NOMO-1 treated with DMSO at 0.1 percent for 48 hours (cell line): Measurements from ENCODE around the gene RTEL1.
"Not testable (repeated sequence)": the region's sequence is repeated elsewhere in the genome, so short reads cannot be mapped to it uniquely, and the experiment has no call there.

Experiments
- DNase-seq: peaks from one replicate; lab custom pipeline; 2025; ENCODE audit not compliant: unreplicated experiment; lab: John Stamatoyannopoulos, UW

The RTEL1 gene

DNA sequence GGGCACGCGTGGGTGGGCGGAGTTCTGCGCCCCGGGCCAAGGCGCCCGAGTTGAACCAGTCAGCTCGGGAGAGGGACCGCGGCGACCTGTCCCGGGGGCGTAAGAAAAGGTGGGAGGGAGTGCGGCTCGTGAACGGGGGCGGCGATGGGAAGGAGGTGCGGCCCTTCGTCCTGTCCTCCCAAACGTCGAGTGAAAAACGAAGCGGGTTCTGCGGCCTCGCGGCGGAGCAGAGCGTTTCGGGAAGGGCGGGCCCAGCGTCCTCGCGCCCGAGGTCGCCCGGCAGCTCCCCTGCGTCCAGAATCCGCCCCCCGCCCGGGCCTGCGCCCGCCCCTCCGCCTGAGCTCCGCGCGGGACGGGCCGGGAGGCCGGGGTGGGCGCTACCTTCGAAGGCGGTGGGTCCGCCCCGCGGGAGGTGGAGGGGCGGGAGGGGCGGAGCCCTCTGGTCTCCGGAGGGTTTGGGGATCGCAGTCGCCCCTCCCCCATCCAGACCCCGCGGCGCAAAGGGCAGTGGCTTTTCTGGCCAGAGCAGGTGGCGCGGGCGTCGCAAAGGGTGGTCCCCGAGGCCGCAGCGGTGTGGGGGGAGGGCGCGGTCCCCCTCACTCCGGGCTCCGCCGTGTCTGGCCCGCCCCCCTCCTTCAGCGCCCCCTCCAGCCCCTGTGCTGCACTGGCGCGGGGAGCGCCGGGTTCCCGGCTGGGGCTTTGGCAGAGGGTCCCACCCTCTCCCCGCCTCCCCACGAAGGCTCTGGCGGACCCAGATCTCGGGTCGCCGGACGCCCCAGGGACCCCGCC, 5.7 kb upstream of the RTEL1 start:
- DNase-seq, result no peak

DNA sequence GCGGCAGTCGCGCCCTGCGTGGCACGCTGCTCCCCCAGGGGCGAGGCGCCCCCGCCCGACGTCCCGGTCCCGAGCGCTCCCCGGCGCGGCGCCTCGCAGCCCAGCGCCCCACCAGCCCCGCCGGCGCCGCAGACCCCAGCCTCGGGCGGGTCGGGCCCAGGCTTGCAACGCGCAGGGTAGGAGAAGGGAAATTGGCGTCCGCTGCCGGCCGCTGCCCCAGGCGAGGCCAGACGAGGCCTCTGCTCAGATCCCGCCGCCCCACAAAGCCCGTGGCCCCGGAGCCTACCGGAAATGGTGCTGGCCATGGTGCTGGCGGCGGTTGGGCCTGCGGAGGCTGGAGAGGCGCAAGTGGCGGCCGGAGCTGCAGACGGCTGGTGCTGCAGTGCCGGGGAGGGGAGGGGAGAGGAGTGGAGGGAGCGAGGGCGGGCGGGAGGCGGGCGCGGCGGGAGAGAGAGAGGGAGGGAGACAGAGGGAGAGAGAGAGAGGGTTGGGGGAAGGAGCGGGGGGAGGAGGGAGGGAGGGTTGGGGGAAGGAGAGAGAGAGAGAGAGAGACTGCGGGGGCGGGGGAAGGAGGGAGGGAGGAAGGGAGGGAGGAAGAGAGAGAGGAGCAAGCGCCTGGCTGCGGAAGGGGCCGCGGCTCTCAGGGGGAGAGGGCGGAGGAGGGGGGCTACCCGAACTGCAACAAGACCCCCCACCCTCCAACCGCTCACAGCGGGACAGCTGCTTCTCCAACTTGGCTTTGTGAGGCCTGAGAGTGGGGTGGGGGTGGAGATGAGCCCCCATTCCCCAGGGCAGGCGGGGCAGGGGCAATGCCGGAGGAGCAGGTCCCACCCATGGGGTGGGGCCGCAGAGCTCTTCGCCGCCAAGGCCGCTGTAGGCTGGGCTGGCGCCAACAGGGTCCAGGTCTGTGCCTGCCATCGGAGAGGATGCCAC, 4.8 kb upstream of the RTEL1 start, which contains the start of gene STMN3:
STMN3 (minus strand) TSS at position 384 of the 933 bp plus-strand sequence; CDS start at position 305, 79 bp downstream.
- DNase-seq, result peak; percentile 81

DNA sequence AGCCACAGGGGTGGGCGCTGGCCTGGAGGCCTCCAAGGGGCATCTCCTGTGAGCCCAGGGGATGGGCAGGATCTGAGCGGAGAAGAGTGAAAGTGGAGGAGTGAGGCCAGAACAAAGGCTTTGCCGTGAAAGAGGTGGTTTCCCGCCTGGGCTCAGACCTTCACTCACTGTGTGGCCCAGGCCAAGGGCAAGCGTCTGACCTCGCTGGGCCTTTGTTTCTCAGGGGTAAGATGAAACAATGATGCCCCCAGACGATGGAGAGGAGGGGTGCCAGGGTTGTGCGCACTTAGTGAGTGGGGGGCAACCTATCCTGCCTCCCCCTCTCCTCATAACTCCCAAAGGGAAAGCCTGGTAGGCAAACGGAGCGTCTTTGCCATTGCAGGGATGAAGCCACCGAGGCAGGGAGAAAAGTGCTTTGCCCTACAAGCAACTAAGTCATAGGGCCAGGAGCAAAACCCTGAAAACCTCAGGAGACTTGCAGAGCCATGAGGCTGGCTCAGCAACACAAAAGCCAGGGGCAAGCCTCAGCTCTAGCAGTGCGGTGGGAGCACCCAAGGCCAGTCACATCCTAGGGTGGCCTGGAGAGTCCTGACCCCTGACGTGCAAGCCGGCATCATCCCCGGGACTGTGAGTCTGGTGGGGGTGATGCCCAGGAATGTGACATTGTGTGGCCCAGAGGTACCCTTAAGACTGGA, 4.0 kb upstream of the RTEL1 start:
- no peak for DNase-seq

DNA sequence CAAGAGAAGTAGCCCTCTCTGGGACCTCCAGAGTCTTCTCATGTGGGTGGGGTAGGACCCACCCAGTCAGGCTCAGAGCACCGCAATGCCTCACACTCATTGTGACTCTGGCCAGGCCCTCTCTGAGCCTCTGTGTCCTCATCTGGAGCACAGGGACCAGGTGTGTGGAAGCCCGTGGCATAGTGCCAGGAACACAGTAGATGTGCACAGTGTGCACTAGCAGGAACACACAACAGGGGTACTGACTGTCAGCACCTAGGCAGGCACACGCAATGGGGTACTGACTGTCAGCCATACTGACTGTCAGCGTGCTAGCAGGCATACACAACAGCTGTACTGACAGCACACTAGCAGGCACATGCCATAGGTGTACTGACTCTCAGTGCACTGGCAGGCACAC, 2.9 kb upstream of the RTEL1 start:
- no peak for DNase-seq

DNA sequence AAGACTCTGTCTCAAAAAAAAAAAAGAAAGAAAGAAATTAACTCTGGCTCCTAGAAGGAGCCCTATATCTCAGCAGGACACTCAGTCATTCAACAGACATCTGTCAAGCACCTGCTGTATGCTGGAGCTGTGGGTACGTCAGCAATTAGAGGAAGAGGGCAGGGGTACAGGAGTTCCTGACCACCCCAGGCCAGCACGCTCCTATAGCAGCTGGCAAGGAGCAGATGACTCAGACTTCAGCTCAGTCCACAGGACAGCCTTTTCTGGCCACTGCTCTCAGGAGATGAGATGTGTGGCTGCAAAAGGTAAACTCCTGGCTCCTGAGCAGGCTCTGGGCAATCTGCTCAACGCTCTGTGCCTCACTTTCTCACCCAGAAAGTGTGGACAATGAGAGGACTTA, 1.7 kb upstream of the RTEL1 start:
- no peak for DNase-seq

DNA sequence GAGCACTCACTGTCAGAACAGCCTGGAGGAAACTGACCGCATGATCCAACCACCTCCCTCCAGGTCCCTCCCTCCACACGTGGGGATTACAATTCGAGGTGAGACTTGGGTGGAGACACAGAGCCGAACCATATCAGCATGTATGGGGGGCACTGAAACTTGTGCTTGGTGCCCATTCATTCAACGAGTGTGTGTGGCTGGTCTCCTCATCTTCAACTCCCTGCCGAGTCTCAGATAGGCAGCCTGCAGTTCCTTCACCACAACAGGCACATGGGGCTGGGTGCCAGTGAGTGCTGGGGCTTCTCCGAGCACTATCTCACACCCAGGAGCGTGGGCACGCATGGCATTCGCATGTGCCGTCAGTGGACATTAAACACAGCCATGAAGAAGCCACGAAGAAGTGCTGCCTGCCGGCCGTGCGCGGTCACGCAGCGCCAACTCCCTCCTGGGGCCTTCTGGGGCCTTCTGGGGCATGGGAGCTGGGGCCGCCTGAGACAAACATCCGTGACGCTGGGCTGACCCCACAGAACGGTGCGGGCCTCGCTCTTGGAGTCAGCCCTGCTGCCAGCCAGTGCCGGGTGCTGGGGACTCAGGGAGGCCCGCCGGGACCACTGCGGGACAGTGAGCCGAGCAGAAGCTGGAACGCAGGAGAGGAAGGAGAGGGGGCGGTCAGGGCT, 714 bp upstream of the RTEL1 start:
- DNase-seq, result peak; percentile 14

DNA sequence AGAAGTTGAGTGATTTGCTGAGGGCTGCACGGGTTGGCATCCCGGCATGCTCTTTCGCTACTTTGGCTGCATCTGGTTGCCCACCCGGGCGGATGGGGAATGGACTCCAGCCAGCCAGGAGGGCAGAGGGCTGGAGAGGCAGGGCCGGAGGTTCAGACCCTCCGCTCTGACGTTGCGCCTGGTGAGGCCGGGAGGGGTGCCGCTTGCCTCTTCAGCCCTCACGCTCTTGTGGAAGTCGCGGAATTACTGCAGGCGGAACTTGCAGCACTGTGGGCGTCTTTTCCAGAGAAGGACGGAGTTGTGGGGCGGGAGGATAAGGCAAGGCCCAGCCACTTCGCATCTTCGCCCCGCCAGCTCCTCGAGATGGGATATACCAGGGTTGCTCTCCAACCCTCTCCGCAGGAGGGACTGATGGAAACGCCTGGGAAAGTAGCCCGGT, 656 bp downstream of the RTEL1 start:
- peak; percentile 57 for DNase-seq

DNA sequence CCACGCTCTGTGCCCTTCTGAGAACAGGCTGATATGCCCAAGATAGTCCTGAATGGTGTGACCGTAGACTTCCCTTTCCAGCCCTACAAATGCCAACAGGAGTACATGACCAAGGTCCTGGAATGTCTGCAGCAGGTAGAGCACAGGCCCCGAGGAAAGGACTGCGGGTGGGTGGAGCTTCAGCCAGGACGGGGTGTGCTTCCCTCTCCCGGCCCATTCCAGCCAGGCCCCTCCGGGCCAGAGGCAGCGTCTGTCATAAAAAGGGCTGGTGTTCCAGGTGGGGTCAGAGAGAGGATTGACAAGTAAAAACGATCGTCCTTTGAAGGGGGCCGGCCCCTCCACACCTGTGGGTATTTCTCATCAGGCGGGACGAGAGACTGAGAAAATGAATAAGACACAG, 1.3 kb downstream of the RTEL1 start:
- DNase-seq, result no peak

DNA sequence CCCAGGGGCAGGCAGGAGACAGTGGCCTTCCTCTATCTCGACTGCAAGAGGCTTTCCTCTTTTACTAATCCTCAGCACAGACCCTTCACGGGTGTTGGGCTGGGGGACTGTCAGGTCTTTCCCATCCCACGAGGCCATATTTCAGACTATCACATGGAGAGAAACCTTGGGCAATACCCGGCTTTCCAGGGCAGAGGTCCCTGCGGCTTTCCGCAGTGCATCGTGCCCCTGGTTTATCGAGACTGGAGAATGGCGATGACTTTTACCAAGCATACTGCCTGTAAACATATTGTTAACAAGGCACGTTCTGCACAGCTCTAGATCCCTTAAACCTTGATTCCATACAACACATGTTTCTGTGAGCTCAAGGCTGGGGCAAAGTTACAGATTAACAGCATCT, 2.1 kb downstream of the RTEL1 start:
- not testable (repeated sequence) for DNase-seq

DNA sequence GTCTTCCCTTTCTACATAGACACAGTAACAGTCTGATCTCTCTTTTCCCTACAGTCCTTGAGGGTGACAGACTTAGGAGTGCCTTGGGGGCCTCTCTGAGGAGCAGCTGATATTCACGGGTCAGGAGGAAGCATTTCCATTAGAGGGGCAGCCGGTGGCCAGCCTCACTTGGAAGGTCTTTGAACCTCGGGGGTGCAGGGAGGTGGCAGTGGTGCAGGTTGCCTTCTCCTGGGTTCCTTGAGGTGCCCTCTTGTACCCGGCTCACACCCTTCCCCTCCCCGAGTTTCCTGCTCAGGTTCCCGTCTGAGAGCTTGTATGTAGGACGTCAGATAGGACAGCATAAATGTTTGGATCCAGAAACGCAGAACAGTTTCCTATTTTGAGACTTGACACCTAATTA, 2.5 kb downstream of the RTEL1 start:
- no peak for DNase-seq

DNA sequence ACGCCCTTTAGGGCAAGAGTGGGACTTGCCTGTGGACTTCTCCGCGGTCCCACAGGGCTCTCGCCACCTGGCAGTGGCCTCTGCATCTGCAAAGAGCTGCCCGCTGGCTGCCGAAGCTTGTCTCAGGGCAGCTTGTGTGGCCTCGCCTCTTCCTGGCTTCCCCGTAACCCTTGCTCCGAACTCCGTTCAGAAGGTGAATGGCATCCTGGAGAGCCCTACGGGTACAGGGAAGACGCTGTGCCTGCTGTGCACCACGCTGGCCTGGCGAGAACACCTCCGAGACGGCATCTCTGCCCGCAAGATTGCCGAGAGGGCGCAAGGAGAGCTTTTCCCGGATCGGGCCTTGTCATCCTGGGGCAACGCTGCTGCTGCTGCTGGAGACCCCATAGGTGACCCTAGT, 3.0 kb downstream of the RTEL1 start:
- DNase-seq, result no peak

DNA sequence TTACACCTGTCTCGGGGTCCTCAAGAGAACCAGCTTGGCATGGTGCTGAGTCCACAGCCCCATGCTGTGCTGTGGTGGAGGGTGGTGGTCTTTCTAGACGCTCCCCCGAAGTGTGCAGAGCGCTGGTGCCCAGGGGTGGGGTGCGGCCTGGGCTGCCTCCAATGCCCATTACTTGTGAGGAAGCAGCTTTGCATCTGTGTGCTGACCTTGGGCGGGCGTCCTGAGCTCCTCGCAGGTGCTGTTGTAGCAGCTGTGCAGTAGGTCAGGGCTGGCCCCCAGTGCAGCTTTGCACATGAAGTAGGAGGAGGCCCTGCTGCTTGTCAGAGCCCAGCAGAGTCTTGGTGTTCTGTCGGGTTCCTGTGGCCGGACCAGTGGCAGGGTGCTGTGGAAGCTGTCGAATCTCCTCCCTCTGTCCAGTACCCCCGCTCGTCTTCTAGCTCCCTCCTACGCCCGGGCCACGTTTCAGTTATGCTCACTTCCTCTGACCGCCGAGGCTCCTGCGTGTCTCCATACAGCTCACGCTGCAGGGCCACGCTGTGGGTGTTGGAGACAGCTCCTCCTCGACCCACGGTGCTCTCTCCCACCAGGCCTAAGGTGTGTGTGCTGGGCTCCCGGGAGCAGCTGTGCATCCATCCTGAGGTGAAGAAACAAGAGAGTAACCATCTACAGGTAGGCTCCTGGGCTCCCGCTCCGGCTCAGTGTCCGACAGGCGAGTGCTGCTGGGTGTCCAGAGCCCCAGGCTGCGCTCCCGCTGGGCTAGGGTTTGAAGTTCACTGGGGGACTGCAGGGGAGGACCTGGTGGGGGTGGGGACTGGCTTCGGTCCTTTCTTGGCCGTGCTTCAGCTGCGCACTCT, 4.1 kb downstream of the RTEL1 start:
- DNase-seq, result no peak

DNA sequence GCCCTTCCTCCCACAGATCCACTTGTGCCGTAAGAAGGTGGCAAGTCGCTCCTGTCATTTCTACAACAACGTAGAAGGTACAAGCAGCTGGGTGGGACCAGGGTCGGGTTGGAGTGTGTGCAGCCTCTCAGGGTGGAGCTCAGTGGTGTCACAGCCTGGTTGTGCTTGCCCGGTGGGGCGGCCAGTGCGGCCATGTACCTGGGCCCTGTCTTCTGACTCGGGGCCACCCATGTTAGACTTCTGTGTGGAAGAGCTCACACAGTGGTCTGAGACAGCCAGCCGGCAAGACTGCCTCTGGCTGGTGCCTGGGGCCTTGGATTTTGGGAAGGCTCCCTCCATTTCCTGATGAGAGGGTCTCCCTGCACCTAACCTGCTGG, 4.7 kb downstream of the RTEL1 start:
- DNase-seq, result no peak

DNA sequence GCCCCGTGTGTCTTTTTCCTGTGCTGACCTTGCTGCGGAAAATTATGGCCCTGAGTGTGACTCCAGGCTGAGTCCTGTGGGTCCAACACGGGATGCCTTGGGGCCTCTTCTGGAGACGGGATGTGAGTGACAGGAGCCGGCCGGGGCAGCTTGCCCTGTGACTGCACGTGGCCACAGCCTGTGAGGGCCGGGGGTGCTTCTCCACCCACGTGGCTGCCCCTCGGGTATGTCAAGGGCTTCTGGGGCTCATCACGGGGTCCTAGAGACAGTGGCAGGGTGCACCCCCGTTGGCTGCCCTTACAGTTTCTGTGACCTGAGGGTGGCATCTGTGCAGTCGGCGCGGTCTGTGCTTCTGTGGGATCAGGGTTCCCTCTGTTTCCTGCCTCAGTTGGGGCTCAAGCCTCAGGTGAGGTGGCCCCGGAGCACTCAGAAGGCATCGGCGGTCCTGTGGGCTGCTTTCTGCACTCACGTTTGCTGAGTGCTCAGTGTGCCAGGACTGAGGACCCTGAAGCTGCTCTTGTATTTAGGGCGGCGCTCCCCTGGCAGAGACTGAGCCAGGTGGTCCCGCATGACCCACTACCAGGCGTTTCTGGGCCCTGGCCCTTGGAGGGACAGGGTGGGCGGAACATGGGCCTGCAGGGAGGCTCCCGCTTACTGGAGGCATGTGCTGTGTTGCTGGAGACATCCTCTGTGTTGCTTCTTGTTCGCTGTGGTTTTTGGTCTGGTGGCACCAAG, 5.4 kb downstream of the RTEL1 start:
- DNase-seq, result no peak

DNA sequence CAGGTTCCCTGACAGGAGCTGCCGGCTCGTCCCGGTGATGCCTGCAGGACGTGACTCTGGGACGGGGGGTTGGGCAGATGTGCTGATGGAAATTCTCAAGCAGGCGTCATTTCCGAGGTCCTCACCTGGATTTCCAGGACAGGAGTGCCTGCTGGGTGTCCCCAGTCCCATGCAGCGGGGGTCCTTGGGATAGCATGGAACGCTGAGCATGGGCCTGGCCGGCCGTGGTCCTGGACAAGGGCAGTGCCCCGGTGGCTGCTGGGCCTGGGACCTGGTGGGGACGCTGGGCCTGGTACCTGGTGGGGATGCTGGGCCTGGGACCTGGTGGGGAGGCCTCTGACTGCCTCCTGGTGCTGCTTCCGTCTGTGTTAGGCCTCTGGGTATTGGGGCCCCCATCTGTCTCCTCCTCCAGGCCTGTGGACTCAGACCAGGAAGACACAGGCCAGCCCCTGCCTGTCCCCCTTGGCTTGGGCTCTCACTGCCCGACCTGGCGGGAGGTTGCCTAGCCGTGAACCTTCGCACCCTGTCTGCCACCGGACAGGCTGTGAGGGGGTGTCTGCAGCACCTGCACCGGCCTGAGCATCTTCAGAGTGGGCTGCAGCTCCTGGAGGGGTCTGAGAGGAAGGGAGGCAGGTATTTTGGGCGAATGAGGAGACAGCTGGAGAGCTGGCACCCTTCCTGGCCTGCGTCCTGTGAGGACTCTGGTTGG, 6.2 kb downstream of the RTEL1 start:
- no peak for DNase-seq

DNA sequence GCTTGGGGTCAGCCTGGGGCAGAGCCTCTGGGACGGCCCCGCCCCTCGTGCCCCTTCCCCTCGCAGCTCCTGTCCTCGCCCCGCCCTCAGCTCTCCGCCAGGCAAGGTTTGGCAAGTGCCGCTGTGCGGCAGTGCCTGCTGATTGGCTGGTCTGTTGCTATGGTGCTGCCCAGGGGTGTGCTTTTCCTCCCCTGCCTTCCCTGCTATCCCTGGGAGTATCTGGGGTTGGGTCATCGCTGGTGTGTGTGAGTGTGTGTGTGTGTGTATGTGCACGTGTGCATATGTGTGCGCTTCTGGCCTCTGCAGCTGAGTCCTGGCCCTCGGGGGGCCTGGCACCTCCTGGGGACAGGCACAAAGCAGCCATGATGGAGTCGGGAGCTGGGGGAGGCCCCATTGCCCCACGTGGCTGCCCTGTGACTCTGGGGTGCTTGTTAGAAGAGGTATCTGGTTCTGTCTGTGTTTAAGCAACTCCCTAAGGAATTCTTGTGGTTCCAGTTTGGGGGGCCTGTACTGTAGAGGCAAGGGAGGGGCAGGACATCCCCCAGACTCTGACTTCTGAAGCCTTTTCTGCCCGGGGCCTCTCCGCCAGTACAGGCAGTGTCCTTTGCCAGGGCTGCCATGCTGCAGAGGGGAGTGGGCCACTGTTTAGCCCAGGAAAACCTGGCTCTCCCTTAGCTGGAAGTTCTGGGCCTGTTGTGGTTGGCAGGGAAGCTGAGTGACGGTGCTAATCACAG, 6.9 kb downstream of the RTEL1 start:
- no peak for DNase-seq

DNA sequence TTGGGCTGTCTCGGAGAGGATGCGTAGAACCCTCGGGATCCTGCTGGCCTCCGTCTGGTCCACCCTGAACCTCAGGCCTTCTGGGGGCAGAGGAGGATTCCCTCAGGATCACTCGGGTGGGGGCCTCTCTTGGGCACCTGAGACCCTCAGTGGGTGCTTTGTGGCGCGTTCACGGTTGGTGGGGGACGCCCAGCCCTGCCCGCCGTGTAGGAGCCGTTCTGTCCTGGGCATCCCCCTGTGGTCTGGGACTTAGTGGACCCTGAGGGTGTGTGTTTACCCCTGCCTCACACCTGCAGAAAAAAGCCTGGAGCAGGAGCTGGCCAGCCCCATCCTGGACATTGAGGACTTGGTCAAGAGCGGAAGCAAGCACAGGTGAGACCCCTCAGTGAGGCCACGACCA, 7.6 kb downstream of the RTEL1 start:
- no peak for DNase-seq

DNA sequence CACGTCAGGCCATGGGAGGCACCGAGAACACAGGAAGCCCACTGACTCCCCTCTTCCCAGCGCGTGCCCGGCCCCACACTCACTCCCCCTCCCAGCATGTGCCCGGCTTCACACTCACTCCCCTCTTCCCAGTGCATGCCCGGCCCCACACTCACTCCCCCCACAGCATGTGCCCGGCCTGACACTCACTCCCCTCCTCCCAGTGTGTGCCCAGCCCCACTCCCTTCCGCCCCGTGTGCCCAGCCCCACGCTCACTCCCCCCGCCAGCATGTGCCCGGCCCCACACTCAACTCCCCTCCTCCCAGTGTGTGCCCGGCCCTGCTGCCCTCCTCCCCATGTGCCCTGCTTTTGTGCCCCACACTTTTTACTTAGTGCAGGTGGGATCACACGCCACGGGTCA, 9.7 kb downstream of the RTEL1 start:
- DNase-seq, result no peak
